NB4 (cell line): ENCODE data around the gene FLNB.

ENCODE experiments used
- DNase-seq: peaks from one replicate; pipeline ENCODE4 v3.0.0; 2010; ENCODE audit warnings: low read depth
- H3K4me3 ChIP-seq: one replicate; pipeline ENCODE4 v1.5.1; 2011; ENCODE audit warnings: mild to moderate bottlenecking, low read depth, low read length, moderate library complexity
- MYC ChIP-seq: IDR thresholded peaks from 2 replicates; pipeline ENCODE4 v1.6.1; 2011; ENCODE audit warnings: low read depth, low read length
- POLR2A ChIP-seq: IDR thresholded peaks from 2 replicates; pipeline ENCODE4 v1.6.1; 2011; ENCODE audit warnings: mild to moderate bottlenecking; ENCODE audit not compliant: insufficient read length; ENCODE audit errors: extremely low read depth
- TF ChIP-seq, protein P1 (sequence below): IDR thresholded peaks from one replicate; pipeline ENCODE4 v1.5.1; 2012; ENCODE audit warnings: low read depth, low read length
- TF ChIP-seq, protein P2 (sequence below): IDR thresholded peaks from 2 replicates; pipeline ENCODE4 v1.6.1; 2011; ENCODE audit warnings: low read depth, low read length

FLNB gene

DNA sequence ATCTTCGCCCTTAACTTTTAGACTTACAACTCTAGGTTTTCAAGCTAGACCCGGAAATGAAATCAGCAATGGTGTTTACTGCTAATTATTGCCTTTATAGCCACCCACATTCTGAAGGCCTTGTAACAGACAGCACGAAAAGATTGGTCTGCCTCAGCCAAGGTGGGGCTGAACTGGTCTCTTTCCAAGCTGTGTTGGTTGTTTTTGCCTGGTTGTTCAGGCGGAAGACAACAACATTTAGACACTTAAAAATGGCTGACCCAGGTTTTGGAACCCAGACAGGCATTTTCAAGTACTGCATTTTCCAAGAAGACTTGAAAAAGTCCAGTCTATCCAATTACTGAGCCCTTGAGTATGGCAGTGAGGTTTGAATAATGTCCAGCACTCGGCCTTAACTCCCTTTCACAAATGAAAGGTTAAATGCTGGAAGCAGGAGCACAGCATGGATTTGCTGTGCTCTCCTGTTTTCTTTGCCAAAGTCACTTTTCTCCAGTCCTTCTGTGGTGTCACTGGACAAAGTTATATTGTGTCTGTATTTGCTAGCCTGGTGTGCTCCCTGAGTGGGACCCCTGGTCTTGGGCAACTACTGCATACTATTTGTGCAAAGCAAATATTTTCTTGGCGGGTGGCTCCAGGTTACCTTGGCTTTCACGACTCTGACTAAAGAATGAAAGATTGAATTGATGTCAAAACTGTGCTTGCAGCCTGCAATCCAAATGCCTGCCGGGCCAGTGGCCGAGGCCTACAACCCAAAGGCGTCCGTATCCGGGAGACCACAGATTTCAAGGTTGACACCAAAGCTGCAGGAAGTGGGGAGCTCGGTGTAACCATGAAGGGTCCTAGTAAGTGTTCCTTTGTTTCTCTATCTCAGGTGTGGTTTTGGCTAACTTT, 93.5 kb downstream of the FLNB start:
- H3K4me3 ChIP-seq: no peak overlapping the region
- TF ChIP-seq MYC (no peak), POLR2A (no peak)
- TF ChIP-seq, protein P1, sequence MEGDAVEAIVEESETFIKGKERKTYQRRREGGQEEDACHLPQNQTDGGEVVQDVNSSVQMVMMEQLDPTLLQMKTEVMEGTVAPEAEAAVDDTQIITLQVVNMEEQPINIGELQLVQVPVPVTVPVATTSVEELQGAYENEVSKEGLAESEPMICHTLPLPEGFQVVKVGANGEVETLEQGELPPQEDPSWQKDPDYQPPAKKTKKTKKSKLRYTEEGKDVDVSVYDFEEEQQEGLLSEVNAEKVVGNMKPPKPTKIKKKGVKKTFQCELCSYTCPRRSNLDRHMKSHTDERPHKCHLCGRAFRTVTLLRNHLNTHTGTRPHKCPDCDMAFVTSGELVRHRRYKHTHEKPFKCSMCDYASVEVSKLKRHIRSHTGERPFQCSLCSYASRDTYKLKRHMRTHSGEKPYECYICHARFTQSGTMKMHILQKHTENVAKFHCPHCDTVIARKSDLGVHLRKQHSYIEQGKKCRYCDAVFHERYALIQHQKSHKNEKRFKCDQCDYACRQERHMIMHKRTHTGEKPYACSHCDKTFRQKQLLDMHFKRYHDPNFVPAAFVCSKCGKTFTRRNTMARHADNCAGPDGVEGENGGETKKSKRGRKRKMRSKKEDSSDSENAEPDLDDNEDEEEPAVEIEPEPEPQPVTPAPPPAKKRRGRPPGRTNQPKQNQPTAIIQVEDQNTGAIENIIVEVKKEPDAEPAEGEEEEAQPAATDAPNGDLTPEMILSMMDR: no peak
- TF ChIP-seq, protein P2, sequence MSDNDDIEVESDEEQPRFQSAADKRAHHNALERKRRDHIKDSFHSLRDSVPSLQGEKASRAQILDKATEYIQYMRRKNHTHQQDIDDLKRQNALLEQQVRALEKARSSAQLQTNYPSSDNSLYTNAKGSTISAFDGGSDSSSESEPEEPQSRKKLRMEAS: no peak
- DNase-seq: no peak

DNA sequence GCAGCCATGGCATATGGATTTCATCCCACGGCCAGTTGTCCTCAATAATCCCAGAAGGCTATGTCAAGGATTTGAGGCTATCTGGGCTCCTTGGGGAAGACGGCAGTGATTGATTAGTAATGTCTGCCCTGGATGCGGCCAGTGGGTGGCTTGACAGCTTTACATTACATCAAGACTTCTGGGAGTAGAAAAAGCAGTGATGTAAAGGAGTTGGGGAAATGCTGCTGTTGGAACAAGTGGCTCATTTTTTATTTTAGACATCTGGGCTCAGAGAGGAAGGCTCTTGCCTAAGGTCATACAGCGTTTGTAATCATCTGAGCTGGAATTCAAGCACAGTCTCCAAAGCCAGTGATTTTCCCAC, 94.1 kb downstream of the FLNB start:
- no peak overlapping the region for H3K4me3 ChIP-seq
- no peak for DNase-seq
- TF ChIP-seq MYC (no peak), POLR2A (no peak)
- TF ChIP-seq, protein P1: no peak
- TF ChIP-seq, protein P2: no peak

DNA sequence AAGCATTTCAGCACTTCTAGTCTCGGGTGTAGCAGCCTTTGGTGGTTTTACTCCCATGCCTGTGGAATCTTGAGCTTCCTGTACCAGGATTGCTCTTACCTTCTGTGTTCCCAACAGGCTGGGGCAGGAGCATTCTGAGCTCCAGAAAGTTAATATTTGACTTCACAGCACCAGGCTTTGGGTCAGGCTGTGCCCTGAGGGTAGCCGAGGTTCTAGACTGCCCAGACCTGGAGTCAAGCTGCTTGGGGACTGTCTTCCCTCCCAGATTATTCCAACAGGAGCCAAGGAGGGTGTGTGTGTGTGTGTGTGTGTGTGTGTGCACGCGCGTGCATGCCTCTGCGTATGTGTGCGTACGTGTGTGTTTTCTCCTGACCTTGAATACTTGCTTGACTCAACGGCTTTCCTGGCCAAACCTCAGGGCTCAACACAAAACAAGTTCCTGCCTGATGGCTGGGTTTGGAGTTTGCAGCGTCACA, 94.8 kb downstream of the FLNB start:
- TF ChIP-seq, protein P1: no peak
- no peak for TF ChIP-seq MYC
- TF ChIP-seq, protein P2: no peak
- no peak for TF ChIP-seq POLR2A

DNA sequence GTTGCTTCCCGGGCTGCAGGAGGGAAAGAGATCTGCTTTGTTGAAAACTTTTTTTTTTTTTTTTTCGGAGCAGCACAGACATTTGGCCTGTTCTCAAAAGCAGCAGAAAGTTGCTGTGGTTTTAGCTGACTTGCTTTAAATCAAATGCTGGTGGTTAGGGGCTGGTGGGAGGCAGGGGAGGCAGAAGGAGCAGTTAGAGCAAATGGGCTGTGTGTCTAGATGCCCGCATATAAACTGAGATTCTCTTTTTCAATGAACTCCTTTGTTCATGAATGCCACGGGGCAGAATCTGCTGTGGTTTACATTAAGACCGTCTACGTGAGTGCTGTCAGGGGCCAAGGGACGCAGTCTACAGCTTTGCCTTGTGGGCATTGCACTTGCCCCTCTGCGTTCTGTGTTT, 95.9 kb downstream of the FLNB start:
- H3K4me3 ChIP-seq: no peak overlapping the region
- no peak for DNase-seq
- no peak for TF ChIP-seq MYC
- TF ChIP-seq, protein P1: no peak
- TF ChIP-seq POLR2A: no peak
- TF ChIP-seq, protein P2: no peak

More for the DNA sequence above, 94.8 kb downstream of the FLNB start:
- H3K4me3 ChIP-seq: no peak overlapping the region
- no peak for DNase-seq

DNA sequence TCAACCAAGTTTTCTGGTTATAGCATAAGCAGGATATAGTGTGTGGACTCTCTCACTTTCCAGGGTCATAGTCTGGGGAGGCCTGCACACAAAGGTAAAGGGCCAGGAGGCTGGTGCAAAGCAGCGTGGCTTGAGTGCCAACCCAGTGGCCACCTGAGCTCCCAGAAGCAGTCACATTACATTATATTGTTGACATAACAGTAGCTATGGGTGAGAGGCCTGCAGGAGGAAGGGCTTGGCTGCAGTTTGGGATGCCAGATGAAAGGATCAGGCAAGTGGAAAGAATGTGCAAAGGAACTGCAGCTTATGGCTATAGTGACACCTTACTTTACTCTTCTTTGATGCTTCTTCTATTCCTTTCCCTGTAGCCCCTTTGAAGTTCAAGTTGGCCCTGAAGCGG, 96.5 kb downstream of the FLNB start:
- DNase-seq: no peak
- no peak for TF ChIP-seq POLR2A
- no peak overlapping the region for H3K4me3 ChIP-seq

DNA sequence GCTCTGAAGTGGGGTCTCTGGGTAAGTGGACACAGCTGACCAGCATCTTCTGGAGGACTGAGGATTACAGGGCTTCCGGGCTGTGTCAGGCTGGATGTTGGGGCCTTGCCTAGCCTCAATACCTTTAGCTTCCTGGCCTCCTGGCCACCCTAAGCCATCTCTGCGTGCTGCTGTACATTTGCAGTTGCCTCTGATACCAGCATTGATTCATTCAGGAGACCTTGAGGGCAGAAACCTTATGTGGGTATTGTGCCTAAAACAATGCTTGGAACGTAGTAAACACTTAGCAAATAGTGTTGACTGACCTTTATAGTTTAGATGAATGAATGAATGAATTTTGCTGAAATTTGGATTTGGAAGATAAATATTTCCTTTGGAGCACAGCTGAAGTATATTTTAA, 97.0 kb downstream of the FLNB start:
- H3K4me3 ChIP-seq: no peak overlapping the region
- TF ChIP-seq POLR2A (no peak), MYC (no peak)
- TF ChIP-seq, protein P2: no peak
- TF ChIP-seq, protein P1: no peak
- DNase-seq: no peak
